HEK293 (cell line): Measurements from ENCODE around the gene BICD1.

Experiments used
- CTCF ChIA-PET: fragments of 350-600 bp; formaldehyde crosslinking; extraction: SDS; loops from one replicate; lab custom pipeline; 2021; ENCODE audit warnings: antibody characterized with exemption; lab: Yijun Ruan, JAX
- POLR2A ChIA-PET: fragments of 300-600 bp; formaldehyde crosslinking; extraction: SDS; loops from one replicate; lab custom pipeline; 2020; ENCODE audit warnings: antibody characterized with exemption, inconsistent platforms; lab: Yijun Ruan, JAX
- H3K27ac ChIP-seq: fragments of 200-500 bp; sonication (Bioruptor generic); 2 replicates; pipeline ENCODE4 v1.5.1; 2014; ENCODE audit warnings: low read depth, low read length, control low read depth, inconsistent platforms; ENCODE audit errors: extremely low read depth
- H3K36me3 ChIP-seq, 2 experiments: fragments of 200-500 bp in 1 of 2; sonication (Bioruptor generic) in 1 of 2; 1 replicate in 1 of 2; 2 replicates in 1 of 2; pipeline ENCODE4 v1.5.1; 2014 to 2017; ENCODE audit warnings: inconsistent platforms in 2 of 2, low read length in 2 of 2; ENCODE audit not compliant: control insufficient read depth in 2 of 2, insufficient read depth in 1 of 2
- H3K4me1 ChIP-seq: fragments of 200-500 bp; sonication (Bioruptor generic); 2 replicates; pipeline ENCODE4 v1.5.1; 2014; ENCODE audit warnings: mild to moderate bottlenecking, low read length, inconsistent platforms; ENCODE audit not compliant: control insufficient read depth, insufficient read depth
- H3K4me3 ChIP-seq: 2 replicates; pipeline ENCODE4 v1.5.1; 2011; ENCODE audit warnings: low read depth, mild to moderate bottlenecking, control low read depth, low read length, moderate library complexity
- H3K9me3 ChIP-seq: fragments of 200-500 bp; sonication (Bioruptor generic); 2 replicates; pipeline ENCODE4 v1.5.1; 2014; ENCODE audit warnings: low read depth, low read length, inconsistent platforms; ENCODE audit not compliant: control insufficient read depth, insufficient read depth
- ZBTB17 ChIP-seq: fragments of 450-650 bp; formaldehyde crosslinking; IDR thresholded peaks from 2 replicates; pipeline ENCODE4 v1.5.1; 2016; ENCODE audit warnings: missing biosample characterization, missing genetic modification characterization
- ZBTB49 ChIP-seq: fragments of 450-650 bp; formaldehyde crosslinking; IDR thresholded peaks from 2 replicates; pipeline ENCODE4 v1.5.1; 2016; ENCODE audit warnings: missing biosample characterization, missing genetic modification characterization, low read depth
- ZFHX2 ChIP-seq: fragments of 450-650 bp; formaldehyde crosslinking; conservative IDR thresholded peaks from 2 replicates; pipeline ENCODE4 v1.5.1; 2016; ENCODE audit warnings: missing biosample characterization, missing genetic modification characterization
- ZNF146 ChIP-seq: fragments of 450-650 bp; formaldehyde crosslinking; IDR thresholded peaks from 2 replicates; pipeline ENCODE4 v1.5.1; 2016; ENCODE audit warnings: missing biosample characterization, missing genetic modification characterization
- ZNF155 ChIP-seq: fragments of 450-650 bp; formaldehyde crosslinking; IDR thresholded peaks from 2 replicates; pipeline ENCODE4 v1.5.1; 2016; ENCODE audit warnings: missing biosample characterization, missing genetic modification characterization
- ZNF157 ChIP-seq: fragments of 450-650 bp; formaldehyde crosslinking; IDR thresholded peaks from 2 replicates; pipeline ENCODE4 v1.5.1; 2016; ENCODE audit warnings: missing biosample characterization, missing genetic modification characterization
- ZNF223 ChIP-seq: fragments of 450-650 bp; formaldehyde crosslinking; IDR thresholded peaks from 2 replicates; pipeline ENCODE4 v1.5.1; 2016; ENCODE audit warnings: missing biosample characterization, missing genetic modification characterization
- ZNF24 ChIP-seq: fragments of 450-650 bp; formaldehyde crosslinking; IDR thresholded peaks from 2 replicates; pipeline ENCODE4 v1.5.1; 2016; ENCODE audit warnings: missing biosample characterization, missing genetic modification characterization
- ZNF354C ChIP-seq: fragments of 450-650 bp; formaldehyde crosslinking; IDR thresholded peaks from 2 replicates; pipeline ENCODE4 v1.5.1; 2016; ENCODE audit warnings: missing biosample characterization, missing genetic modification characterization, low read depth, borderline replicate concordance
- ZNF423 ChIP-seq: fragments of 450-650 bp; formaldehyde crosslinking; IDR thresholded peaks from 2 replicates; pipeline ENCODE4 v1.5.1; 2016; ENCODE audit warnings: missing biosample characterization, missing genetic modification characterization
- ZNF621 ChIP-seq: fragments of 450-650 bp; formaldehyde crosslinking; IDR thresholded peaks from 2 replicates; pipeline ENCODE4 v1.5.1; 2017; ENCODE audit warnings: missing biosample characterization, missing genetic modification characterization
- ZNF701 ChIP-seq: fragments of 450-650 bp; formaldehyde crosslinking; IDR thresholded peaks from 2 replicates; pipeline ENCODE4 v1.5.1; 2016; ENCODE audit warnings: missing biosample characterization, missing genetic modification characterization
- ZSCAN30 ChIP-seq: fragments of 450-650 bp; IDR thresholded peaks from 2 replicates; pipeline ENCODE4 v1.5.1; 2018; ENCODE audit warnings: missing biosample characterization, mild to moderate bottlenecking, missing genetic modification characterization, moderate library complexity
- TF ChIP-seq, protein P1 (sequence below): fragments of 450-650 bp; formaldehyde crosslinking; IDR thresholded peaks from 2 replicates; pipeline ENCODE4 v1.5.1; 2017; ENCODE audit warnings: missing biosample characterization, missing genetic modification characterization
- TF ChIP-seq, protein P2 (sequence below): fragments of 450-650 bp; formaldehyde crosslinking; IDR thresholded peaks from 2 replicates; pipeline ENCODE4 v1.5.1; 2016; ENCODE audit warnings: missing biosample characterization, missing genetic modification characterization
- TF ChIP-seq, protein P3 (sequence below): fragments of 450-650 bp; formaldehyde crosslinking; IDR thresholded peaks from 2 replicates; pipeline ENCODE4 v1.5.1; 2017; ENCODE audit warnings: missing biosample characterization, missing genetic modification characterization

The BICD1 gene

DNA sequence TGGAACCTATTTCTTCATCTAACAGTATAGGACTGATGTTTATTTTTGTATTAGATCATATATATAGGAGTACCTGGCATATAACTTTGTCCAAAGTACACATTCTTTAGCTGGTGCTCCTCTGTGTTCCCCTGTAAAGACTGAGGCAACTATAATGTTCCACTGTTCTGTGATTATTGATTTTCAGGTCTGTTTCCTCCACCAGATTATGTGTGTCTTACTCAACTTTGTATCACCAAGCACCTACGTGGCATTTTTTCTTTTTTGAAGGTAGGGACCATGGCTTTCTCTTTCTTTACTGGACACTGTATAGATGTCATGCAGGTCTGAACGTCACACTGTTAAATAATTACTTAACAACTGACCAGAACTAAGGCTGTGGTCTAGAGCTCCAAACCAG lies 29.3 kb downstream of the BICD1 start:
- Histone ChIP-seq H3K4me3 (no peak overlapping the region), H3K4me1 (peaks cover 3% of the 10 kb centered on the region), H3K36me3 (no peaks in the 10 kb centered on the region), H3K9me3 (no peaks in the 10 kb centered on the region), H3K27ac (no peak overlapping the region)
- TF ChIP-seq ZNF354C (tag by site-specific recombination) (no peak), ZNF223 (tag by site-specific recombination) (no peak), ZNF146 (no peak), ZNF155 (tag by site-specific recombination) (no peak), ZBTB49 (tag by site-specific recombination) (no peak), ZNF701 (tag by site-specific recombination) (no peak)
- TF ChIP-seq, protein P1, sequence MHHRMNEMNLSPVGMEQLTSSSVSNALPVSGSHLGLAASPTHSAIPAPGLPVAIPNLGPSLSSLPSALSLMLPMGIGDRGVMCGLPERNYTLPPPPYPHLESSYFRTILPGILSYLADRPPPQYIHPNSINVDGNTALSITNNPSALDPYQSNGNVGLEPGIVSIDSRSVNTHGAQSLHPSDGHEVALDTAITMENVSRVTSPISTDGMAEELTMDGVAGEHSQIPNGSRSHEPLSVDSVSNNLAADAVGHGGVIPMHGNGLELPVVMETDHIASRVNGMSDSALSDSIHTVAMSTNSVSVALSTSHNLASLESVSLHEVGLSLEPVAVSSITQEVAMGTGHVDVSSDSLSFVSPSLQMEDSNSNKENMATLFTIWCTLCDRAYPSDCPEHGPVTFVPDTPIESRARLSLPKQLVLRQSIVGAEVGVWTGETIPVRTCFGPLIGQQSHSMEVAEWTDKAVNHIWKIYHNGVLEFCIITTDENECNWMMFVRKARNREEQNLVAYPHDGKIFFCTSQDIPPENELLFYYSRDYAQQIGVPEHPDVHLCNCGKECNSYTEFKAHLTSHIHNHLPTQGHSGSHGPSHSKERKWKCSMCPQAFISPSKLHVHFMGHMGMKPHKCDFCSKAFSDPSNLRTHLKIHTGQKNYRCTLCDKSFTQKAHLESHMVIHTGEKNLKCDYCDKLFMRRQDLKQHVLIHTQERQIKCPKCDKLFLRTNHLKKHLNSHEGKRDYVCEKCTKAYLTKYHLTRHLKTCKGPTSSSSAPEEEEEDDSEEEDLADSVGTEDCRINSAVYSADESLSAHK (tag by site-specific recombination), result no peak
- TF ChIP-seq, protein P2, sequence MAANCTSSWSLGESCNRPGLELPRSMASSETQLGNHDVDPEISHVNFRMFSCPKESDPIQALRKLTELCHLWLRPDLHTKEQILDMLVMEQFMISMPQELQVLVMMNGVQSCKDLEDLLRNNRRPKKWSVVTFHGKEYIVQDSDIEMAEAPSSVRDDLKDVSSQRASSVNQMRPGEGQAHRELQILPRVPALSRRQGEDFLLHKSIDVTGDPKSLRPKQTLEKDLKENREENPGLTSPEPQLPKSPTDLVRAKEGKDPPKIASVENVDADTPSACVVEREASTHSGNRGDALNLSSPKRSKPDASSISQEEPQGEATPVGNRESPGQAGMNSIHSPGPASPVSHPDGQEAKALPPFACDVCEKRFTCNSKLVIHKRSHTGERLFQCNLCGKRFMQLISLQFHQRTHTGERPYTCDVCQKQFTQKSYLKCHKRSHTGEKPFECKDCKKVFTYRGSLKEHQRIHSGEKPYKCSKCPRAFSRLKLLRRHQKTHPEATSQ, result no peak
- ChIA-PET POLR2A (no interaction called here), CTCF (interaction anchor here (0.5 to 1.1 kb wide), 2 partner anchors 75 to 536 kb away, joined by 3 read pairs; no protein-coding TSS in a partner anchor)

DNA sequence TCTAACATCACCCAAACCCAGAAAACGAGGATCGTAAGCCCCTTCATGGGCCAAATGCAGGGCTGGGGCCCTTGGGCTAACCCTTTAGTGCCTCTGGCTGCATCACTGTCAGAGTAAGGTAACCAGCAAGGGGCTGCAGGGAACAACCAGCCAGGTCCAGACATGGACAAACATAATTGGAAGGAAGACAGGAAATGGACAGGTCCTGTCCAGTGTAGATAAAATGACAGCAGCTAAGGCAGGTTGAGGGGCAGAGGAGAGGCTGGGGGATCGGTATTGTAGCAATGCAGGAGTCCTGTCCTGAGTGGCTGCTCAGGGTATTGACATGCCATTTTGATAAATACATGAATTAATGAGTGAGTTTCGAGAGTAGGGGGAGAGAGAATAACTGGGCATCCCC lies 29.8 kb downstream of the BICD1 start:
- H3K4me3 ChIP-seq, result no peak overlapping the region
- H3K4me1 ChIP-seq, result peaks cover 3% of the 10 kb centered on the region
- H3K27ac ChIP-seq, result no peak overlapping the region
- no peak for TF ChIP-seq ZNF423 (tag by site-specific recombination)
- TF ChIP-seq ZBTB17, result no peak
- no peak for TF ChIP-seq ZSCAN30 (tag by site-specific recombination)
- no peak for TF ChIP-seq ZNF24 (tag by site-specific recombination)
- TF ChIP-seq ZNF621, result no peak
- no peak for TF ChIP-seq ZNF157
- no peak for TF ChIP-seq ZFHX2 (tag by site-specific recombination)
- TF ChIP-seq, protein P3, sequence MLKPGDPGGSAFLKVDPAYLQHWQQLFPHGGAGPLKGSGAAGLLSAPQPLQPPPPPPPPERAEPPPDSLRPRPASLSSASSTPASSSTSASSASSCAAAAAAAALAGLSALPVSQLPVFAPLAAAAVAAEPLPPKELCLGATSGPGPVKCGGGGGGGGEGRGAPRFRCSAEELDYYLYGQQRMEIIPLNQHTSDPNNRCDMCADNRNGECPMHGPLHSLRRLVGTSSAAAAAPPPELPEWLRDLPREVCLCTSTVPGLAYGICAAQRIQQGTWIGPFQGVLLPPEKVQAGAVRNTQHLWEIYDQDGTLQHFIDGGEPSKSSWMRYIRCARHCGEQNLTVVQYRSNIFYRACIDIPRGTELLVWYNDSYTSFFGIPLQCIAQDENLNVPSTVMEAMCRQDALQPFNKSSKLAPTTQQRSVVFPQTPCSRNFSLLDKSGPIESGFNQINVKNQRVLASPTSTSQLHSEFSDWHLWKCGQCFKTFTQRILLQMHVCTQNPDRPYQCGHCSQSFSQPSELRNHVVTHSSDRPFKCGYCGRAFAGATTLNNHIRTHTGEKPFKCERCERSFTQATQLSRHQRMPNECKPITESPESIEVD (tag by site-specific recombination), result no peak
- no peaks in the 10 kb centered on the region for H3K36me3 ChIP-seq
- H3K9me3 ChIP-seq, result no peaks in the 10 kb centered on the region
- ChIA-PET POLR2A (no interaction called here), CTCF (interaction anchor here (1.1 kb wide), 1 partner anchor 76 kb away, joined by 3 read pairs; no protein-coding TSS in a partner anchor)
